22Rv1 (cell line): ENCODE measurements around the gene COL1A1.

Experiments
- H3K27ac ChIP-seq: fragments of 450-650 bp; 2 replicates; pipeline ENCODE4 v1.5.1; 2017
- ZFX ChIP-seq: fragments of 450-650 bp; IDR thresholded peaks from 2 replicates; pipeline ENCODE4 v1.6.1; 2017; ENCODE audit warnings: antibody characterized with exemption, borderline replicate concordance
- TF ChIP-seq, protein P1 (sequence below): fragments of 450-650 bp; IDR thresholded peaks from 2 replicates; pipeline ENCODE4 v1.5.1; 2017; ENCODE audit warnings: mild to moderate bottlenecking

COL1A1 gene

DNA sequence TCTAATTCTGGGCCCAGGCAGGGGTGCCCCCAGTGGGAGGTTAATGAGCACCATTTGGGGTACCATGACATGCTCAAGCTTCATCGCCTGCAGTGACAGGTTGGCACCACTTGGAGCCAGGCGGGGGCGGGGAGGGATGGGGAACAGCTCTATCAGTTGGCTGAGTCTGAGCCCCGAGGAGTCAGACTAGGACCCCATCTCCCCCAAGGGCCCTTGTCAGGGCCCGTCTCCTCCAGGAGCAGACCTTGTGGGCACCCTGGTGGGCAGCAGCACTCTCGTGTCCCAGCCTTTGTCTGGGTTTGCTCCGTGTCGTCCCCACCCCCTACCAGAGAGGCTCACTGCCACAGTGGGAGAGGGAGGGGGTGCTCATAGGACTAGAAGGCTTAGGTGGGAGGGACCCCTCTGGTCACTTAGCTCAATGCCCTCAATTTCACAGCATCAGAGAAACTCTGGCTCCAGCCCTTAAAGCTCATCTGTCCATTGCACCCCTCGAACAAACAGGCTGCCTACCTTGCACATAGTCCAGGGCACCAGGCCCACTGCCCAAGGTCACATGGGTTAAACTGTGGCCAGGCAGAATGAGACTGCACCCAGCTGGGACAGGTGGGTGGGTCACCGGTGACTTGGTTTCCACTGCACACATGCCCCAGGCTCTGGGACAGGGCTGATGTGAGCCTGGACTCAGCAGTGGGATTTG is 55.1 kb downstream of the COL1A1 start:
- TF ChIP-seq, protein P1, sequence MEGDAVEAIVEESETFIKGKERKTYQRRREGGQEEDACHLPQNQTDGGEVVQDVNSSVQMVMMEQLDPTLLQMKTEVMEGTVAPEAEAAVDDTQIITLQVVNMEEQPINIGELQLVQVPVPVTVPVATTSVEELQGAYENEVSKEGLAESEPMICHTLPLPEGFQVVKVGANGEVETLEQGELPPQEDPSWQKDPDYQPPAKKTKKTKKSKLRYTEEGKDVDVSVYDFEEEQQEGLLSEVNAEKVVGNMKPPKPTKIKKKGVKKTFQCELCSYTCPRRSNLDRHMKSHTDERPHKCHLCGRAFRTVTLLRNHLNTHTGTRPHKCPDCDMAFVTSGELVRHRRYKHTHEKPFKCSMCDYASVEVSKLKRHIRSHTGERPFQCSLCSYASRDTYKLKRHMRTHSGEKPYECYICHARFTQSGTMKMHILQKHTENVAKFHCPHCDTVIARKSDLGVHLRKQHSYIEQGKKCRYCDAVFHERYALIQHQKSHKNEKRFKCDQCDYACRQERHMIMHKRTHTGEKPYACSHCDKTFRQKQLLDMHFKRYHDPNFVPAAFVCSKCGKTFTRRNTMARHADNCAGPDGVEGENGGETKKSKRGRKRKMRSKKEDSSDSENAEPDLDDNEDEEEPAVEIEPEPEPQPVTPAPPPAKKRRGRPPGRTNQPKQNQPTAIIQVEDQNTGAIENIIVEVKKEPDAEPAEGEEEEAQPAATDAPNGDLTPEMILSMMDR, result no peak
- no peak for TF ChIP-seq ZFX
- H3K27ac ChIP-seq, result no peak overlapping the region

DNA sequence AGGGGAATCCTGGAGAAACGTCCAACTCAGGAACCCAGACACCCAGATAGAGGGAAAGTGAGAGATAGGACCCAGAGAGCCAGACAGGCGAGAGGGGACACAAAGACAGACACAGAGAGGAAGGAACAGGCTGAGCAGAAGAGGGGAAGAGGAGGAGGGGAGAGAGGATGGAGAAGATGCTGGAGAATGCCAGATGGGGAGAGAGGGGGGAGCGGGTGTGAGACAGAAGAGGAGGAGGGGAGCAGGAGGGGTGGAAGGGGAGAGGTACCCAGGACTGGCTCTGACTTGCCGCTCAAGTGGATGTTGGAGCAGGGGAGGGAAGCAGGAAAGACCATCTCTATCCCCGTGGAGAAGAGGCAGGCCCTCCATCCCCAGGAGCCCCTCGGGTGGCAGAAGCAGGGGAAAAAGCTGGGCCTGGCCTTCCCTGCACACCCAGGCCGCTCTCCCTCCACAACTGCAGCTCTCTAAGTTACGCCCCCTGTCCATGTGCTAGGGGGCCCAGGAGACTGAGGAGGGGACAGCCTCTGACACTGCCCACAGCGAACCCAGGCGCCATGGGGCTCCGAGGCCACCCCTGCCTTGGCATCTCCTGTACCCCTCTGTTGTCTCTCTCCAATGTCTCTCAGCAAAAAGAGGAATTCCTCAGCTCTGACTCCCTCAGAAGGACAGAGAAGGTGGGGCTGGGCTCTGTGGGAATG is 55.8 kb downstream of the COL1A1 start:
- TF ChIP-seq ZFX, result no peak
- TF ChIP-seq, protein P1, result no peak
- H3K27ac ChIP-seq, result no peak overlapping the region

DNA sequence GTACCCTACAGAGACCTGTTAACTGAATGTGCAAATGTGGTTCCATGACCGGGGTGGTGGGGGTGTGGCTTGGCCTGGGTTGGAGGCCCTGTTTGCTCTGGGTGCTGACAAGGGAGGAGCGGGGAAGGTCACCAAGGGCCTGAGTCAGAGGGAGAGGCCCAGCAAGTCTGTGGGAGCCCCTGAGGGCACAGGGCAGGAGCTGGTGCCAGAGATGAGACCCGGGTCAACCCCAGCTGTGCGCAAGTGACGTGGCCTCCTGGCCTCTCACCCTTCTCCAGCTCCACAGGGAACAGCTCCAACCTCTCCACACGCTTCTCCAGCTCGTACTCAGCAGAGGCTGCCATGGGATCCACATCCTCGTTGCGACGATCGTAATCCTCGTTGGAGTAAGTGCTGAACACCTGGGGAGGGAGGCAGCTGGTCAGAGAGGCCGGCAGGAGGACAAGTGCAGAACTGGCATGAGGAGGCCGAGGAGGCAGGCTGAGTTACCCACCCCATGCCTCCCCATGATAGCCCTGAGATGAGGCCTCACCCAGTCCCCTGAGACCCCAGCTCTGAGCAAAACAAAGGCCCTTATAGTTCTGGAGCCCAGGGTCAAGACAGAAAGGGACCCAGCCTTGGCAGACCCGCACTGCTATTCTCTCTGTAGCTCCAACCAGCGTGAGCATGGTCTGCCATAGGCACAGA is 56.4 kb downstream of the COL1A1 start:
- no peak overlapping the region for H3K27ac ChIP-seq
- TF ChIP-seq, protein P1, result no peak
- no peak for TF ChIP-seq ZFX

DNA sequence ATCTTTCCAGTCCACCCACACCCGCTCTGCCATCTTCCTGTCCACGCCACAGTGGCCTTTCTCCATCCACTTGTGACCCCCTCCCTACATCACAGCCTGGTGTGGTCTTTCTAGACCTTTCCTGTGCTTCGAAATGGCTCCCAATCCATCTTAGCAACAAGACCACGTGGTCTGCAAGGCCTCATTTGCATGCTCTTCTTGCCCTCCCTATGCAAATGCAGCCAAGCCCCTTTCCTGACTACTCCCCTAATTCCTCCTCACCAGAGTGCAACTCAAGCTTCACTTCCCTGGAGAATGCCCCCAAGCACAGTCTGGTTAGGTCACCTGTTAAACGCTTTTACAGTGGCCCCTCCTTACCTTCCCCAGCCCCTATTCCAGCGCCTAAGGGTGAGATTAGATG is 57.1 kb downstream of the COL1A1 start:
- TF ChIP-seq, protein P1, result no peak
- no peak for TF ChIP-seq ZFX
- H3K27ac ChIP-seq, result no peak overlapping the region

DNA sequence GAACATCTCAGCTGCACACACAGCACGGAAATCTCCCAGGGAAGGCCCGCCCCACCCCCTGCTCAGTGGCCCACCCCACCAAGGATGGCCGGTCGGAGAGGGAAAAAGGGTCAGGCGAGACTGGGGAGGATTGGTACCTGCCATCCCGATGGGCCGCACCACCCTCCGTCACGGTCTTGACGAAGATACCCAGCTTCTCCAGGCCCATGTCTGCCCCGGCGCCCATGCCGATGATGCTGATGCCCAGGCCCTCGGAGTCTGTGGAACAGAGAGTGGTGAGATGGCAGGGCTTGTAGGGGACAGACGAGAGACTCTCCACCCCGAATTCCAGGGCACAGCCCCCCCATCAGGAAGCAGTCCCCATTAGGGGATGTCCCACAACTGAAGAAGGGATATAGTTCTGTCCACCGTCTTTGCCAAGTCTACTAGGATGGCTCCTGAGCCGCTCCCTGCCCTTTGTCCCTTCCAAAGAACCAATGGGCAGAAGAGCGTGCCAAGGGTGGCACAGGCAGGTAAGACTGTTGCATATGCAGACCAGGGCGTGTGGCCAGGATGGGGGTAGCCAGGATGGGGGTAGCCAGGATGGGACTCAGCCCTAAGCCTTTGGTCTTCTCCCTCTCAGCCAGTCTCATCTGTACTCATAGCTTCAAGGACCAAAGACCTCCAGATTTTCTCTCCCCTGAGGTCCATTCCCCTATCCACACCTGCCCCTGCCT is 57.8 kb downstream of the COL1A1 start:
- no peak for TF ChIP-seq ZFX
- TF ChIP-seq, protein P1, result no peak
- no peak overlapping the region for H3K27ac ChIP-seq

DNA sequence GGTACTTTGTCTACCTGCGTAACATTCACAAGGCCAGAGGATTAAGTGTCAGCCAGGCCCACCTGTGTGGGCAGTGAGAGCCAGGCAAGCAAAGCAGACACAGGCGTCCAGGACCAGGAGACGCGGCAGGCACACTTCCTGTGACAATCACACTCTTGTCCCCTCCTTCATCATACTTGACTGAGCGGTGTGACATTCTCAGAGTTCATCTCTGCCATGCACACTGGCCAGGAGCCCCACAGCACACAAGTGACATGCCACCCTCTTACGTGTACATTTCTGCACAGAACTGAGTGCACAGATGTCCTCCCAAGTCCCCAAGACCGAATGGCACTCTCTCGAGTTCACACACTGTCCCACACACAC is 59.7 kb downstream of the COL1A1 start:
- H3K27ac ChIP-seq, result no peak overlapping the region
- TF ChIP-seq, protein P1, result no peak
- TF ChIP-seq ZFX, result no peak
